A549 (cell line): Measurements from ENCODE around the gene CDK5RAP2. TPM values are rescaled to one million over a fixed set of nuclear protein-coding genes. Genes with fewer than 3 reads are reported as not detected.

ENCODE experiments used
- ATAC-seq, 2 experiments: fragments of 200-7000 bp in 1 of 2; fragments of >200 bp in 1 of 2; cut with Nextera tagmentation in 1 of 2; cut with Tn5 transposase in 1 of 2; 3 replicates each; pipeline versions ENCODE4 v1.8.0 to v1.9.1; 2018 to 2020; ENCODE audit warnings: mild to moderate bottlenecking in 1 of 2, moderate library complexity in 1 of 2
- CTCF ChIA-PET: fragments of 300-600 bp; sonication (Branson Sonifier 250); formaldehyde crosslinking; extraction: SDS; loops from one replicate; lab custom pipeline; 2021; ENCODE audit warnings: antibody characterized with exemption, inconsistent platforms; lab: Yijun Ruan, JAX
- POLR2A ChIA-PET: fragments of 350-600 bp; formaldehyde crosslinking; extraction: SDS; loops from one replicate; lab custom pipeline; 2021; ENCODE audit warnings: antibody characterized with exemption, inconsistent platforms; lab: Yijun Ruan, JAX
- DNase-seq, 2 experiments: peaks; one replicate each; pipeline versions ENCODE4 v3.0.0 to v3.0.0-alpha.2; 2011 to 2016; ENCODE audit warnings: low read depth in 1 of 2, low spot score in 1 of 2
- FAIRE-seq: peaks from 2 replicates; lab custom pipeline; 2011; peaks lifted over from hg19 to GRCh38; lab: Jason Lieb, UNC
- H3K27ac ChIP-seq, 2 experiments: fragments of >200 bp; sonication (Bioruptor Twin); formaldehyde crosslinking; 3 replicates each; pipeline ENCODE4 v1.5.1; 2016 to 2017
- H3K4me1 ChIP-seq: fragments of >200 bp; sonication (Bioruptor Twin); formaldehyde crosslinking; 3 replicates; pipeline ENCODE4 v1.6.1; 2016
- H3K4me2 ChIP-seq: fragments of >200 bp; sonication (Bioruptor Twin); formaldehyde crosslinking; 3 replicates; pipeline ENCODE4 v1.6.1; 2016
- H3K4me3 ChIP-seq: fragments of >200 bp; sonication (Bioruptor Twin); formaldehyde crosslinking; 3 replicates; pipeline ENCODE4 v1.5.1; 2016
- H3K9me3 ChIP-seq: fragments of >200 bp; sonication (Bioruptor Twin); formaldehyde crosslinking; 3 replicates; pipeline ENCODE4 v1.6.1; 2016
- BHLHE40 ChIP-seq: IDR thresholded peaks from 2 replicates; pipeline ENCODE4 v1.6.1; 2012; ENCODE audit warnings: low read depth, low read length, inconsistent platforms
- CEBPB ChIP-seq, 2 experiments: fragments of >200 bp in 1 of 2; sonication (Bioruptor Twin) in 1 of 2; formaldehyde crosslinking in 1 of 2; IDR thresholded peaks; 2 replicates each; pipeline ENCODE4 v1.6.1; 2012 to 2016
- CHD4 ChIP-seq: fragments of 200-600 bp; sonication (generic); IDR thresholded peaks from 2 replicates; pipeline ENCODE4 v1.6.1; 2016; ENCODE audit warnings: antibody characterized with exemption, mild to moderate bottlenecking, borderline replicate concordance
- EHMT2 ChIP-seq: fragments of 200-600 bp; sonication (generic); IDR thresholded peaks from 2 replicates; pipeline ENCODE4 v1.6.1; 2016; ENCODE audit warnings: antibody characterized with exemption, low read depth, mild to moderate bottlenecking, moderate library complexity
- FOSL2 ChIP-seq, 2 experiments: fragments of 450-650 bp in 1 of 2; fragments of >200 bp in 1 of 2; sonication (Bioruptor Twin) in 1 of 2; formaldehyde crosslinking; IDR thresholded peaks; 2 replicates each; pipeline versions ENCODE4 v1.5.0 to v1.6.1; 2016 to 2020; ENCODE audit warnings: mild to moderate bottlenecking in 1 of 2, moderate library complexity in 1 of 2
- GATA3 ChIP-seq: IDR thresholded peaks from 2 replicates; pipeline ENCODE4 v1.6.1; 2012; ENCODE audit warnings: borderline replicate concordance
- HEYL ChIP-seq: fragments of 250-450 bp; sonication (Bioruptor Pico); IDR thresholded peaks from 2 replicates; pipeline ENCODE4 v1.8.0; 2021; ENCODE audit warnings: mild to moderate bottlenecking, moderate library complexity
- JUNB ChIP-seq: fragments of >200 bp; sonication (Bioruptor Twin); formaldehyde crosslinking; IDR thresholded peaks from 2 replicates; pipeline ENCODE4 v1.6.1; 2016
- MYC ChIP-seq: IDR thresholded peaks from 2 replicates; pipeline ENCODE4 v1.6.1; 2012; ENCODE audit warnings: mild to moderate bottlenecking, inconsistent platforms, low read length, improper control_type of control experiment, borderline replicate concordance
- NFE2L2 ChIP-seq: fragments of 150-350 bp; conservative IDR thresholded peaks from 2 replicates; pipeline ENCODE4 v1.6.1; 2014; ENCODE audit warnings: low read length
- PHF8 ChIP-seq: fragments of 200-600 bp; sonication (generic); IDR thresholded peaks from 2 replicates; pipeline ENCODE4 v1.6.1; 2016; ENCODE audit warnings: low read depth, mild to moderate bottlenecking, antibody characterized with exemption, moderate library complexity, borderline replicate concordance
- POLR2A ChIP-seq: IDR thresholded peaks from 2 replicates; pipeline ENCODE4 v1.6.1; 2012; ENCODE audit warnings: mild to moderate bottlenecking, low read length
- POLR2AphosphoS2 ChIP-seq: conservative IDR thresholded peaks from 2 replicates; pipeline ENCODE4 v1.6.1; 2012; ENCODE audit warnings: low read length, improper control_type of control experiment, inconsistent platforms
- RAD21 ChIP-seq, 2 experiments: fragments of >200 bp in 1 of 2; sonication (Bioruptor Twin) in 1 of 2; formaldehyde crosslinking in 1 of 2; IDR thresholded peaks in 1 of 2; conservative IDR thresholded peaks in 1 of 2; 2 replicates in 1 of 2; 3 replicates in 1 of 2; pipeline ENCODE4 v1.6.1; 2012 to 2018; ENCODE audit warnings: inconsistent platforms in 1 of 2
- RCOR1 ChIP-seq: fragments of 150-350 bp; IDR thresholded peaks from 2 replicates; pipeline ENCODE4 v1.6.1; 2014; ENCODE audit warnings: antibody characterized with exemption, low read length, low read depth
- SREBF2 ChIP-seq: fragments of 450-650 bp; IDR thresholded peaks from 2 replicates; pipeline ENCODE4 v1.6.1; 2014; ENCODE audit warnings: mild to moderate bottlenecking, moderate library complexity
- TFCP2L1 ChIP-seq: fragments of 250-450 bp; sonication (Bioruptor Pico); IDR thresholded peaks from 2 replicates; pipeline ENCODE4 v1.5.0; 2021; ENCODE audit warnings: mild to moderate bottlenecking
- ZC3H11A ChIP-seq: fragments of 450-650 bp; IDR thresholded peaks from 2 replicates; pipeline ENCODE4 v1.6.1; 2014; ENCODE audit warnings: antibody characterized with exemption, mild to moderate bottlenecking
- ZFP36 ChIP-seq: fragments of 450-650 bp; IDR thresholded peaks from 2 replicates; pipeline ENCODE4 v1.6.1; 2014; ENCODE audit warnings: borderline replicate concordance; ENCODE audit not compliant: partially characterized antibody
- WGBS: methylation state at CpG from one replicate; pipeline ENCODE4 v1.1.6; 2017; ENCODE audit errors: missing lambda C conversion rate; 5-methylcytosine and 5-hydroxymethylcytosine counted together
- polyA plus RNA-seq, 4 experiments: library from polyadenylated mRNA; depleted of rRNA in 3 of 4; stranded (reverse); fragments of >200 nt; fragmentation: RNase III in 1 of 4; extraction: RNeasy Plus Mini Kit Qiagen cat#74134 plus additional on column Dnase treatment in 1 of 4; gene quantifications; 2 replicates in 3 of 4; 3 replicates in 1 of 4; pipeline ENCODE4 v1.2.3, GENCODE V29; 2011 to 2017
- TF ChIP-seq, protein P1 (sequence below): fragments of 200-600 bp; sonication (generic); IDR thresholded peaks from 2 replicates; pipeline ENCODE4 v1.6.1; 2016; ENCODE audit warnings: antibody characterized with exemption, mild to moderate bottlenecking, moderate library complexity
- TF ChIP-seq, protein P2 (sequence below): IDR thresholded peaks from 2 replicates; pipeline ENCODE4 v1.6.1; 2012; ENCODE audit warnings: low read depth, borderline replicate concordance
- TF ChIP-seq, protein P3 (sequence below): fragments of >200 bp; sonication (Bioruptor Twin); formaldehyde crosslinking; IDR thresholded peaks from 3 replicates; pipeline ENCODE4 v1.6.1; 2016

The CDK5RAP2 gene
- polyA plus RNA-seq, 2 of the 4 experiments (the other 2 are of a cell fraction) = 29.1 to 44.6 TPM

DNA sequence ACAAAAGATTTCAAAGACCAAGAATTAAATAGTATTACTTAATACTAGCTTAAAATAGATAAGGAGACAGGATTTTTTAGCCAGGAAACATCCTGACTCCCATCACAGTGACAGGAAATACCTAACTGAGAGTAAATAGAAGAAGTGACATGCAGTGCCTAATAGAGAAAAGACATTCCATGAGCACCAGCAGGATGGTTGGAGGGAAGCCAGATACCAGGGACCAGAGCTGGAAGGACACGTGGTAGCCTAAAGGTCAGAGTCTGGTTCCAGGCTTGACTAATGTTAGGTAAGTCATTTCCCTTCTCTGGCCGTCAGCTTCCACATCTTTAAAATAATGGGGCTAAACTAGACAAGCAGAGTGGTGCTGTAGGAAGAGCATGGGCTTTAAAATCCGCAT is 41.6 kb downstream of the CDK5RAP2 start (continued):
- TF ChIP-seq, protein P1, sequence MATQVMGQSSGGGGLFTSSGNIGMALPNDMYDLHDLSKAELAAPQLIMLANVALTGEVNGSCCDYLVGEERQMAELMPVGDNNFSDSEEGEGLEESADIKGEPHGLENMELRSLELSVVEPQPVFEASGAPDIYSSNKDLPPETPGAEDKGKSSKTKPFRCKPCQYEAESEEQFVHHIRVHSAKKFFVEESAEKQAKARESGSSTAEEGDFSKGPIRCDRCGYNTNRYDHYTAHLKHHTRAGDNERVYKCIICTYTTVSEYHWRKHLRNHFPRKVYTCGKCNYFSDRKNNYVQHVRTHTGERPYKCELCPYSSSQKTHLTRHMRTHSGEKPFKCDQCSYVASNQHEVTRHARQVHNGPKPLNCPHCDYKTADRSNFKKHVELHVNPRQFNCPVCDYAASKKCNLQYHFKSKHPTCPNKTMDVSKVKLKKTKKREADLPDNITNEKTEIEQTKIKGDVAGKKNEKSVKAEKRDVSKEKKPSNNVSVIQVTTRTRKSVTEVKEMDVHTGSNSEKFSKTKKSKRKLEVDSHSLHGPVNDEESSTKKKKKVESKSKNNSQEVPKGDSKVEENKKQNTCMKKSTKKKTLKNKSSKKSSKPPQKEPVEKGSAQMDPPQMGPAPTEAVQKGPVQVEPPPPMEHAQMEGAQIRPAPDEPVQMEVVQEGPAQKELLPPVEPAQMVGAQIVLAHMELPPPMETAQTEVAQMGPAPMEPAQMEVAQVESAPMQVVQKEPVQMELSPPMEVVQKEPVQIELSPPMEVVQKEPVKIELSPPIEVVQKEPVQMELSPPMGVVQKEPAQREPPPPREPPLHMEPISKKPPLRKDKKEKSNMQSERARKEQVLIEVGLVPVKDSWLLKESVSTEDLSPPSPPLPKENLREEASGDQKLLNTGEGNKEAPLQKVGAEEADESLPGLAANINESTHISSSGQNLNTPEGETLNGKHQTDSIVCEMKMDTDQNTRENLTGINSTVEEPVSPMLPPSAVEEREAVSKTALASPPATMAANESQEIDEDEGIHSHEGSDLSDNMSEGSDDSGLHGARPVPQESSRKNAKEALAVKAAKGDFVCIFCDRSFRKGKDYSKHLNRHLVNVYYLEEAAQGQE = no peak
- TF ChIP-seq NFE2L2 (no peak), POLR2AphosphoS2 (no peak)

DNA sequence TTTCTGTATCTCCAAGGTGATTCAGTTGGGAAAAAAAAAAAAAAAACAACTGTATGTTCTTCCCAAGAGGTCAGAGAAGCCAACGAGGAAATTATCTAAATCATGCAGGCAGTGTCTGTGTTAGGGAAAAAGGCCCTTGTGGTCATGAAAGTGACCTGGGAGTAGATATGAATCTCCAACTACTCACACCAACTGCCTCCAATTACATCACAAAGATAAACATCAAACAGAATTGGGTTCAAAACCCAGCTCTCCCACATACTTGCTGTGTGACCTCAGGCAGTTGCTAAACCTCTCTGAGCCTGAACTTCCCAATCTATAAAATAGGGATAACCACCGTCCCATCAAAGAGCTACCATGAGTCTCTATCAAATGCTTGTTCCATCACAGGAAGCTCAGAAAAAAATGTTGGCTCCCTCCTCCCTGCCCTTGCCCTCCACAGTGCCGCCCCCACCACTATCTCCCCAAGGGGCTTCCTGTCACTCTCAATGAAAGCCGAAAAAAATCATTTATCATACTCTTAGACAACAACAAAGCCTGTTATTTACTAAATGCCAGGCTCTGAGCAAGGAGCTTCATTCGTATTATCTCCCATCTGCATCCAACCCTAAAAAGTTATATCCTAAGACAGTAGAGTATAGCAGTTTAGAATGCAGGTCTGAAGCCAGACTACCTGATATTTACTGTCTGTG is 42.9 kb downstream of the CDK5RAP2 start:
- Histone ChIP-seq H3K4me2 (no peak overlapping the region), H3K4me1 (peaks cover 32% of the 10 kb centered on the region), H3K27ac (no peak overlapping the region), H3K9me3 (no peaks in the 10 kb centered on the region), H3K4me3 (no peak overlapping the region)
- ChIA-PET CTCF (interaction anchor here (1.5 to 2.7 kb wide), 2 partner anchors 10 to 21 kb away, joined by 4 to 8 read pairs; no protein-coding TSS in a partner anchor), POLR2A (no interaction called here)
- DNase-seq (no peak), FAIRE-seq (no peak), ATAC-seq (no peak)
- WGBS = 96% methylated on average over 5 of the region's 5 CpGs
- TF ChIP-seq NFE2L2 (no peak), PHF8 (no peak), ZFP36 (peak; percentile 74), JUNB (no peak), POLR2AphosphoS2 (no peak), TFCP2L1 (CRISPR knock-in tag) (no peak)
- TF ChIP-seq, all 56 proteins: peak for 1

DNA sequence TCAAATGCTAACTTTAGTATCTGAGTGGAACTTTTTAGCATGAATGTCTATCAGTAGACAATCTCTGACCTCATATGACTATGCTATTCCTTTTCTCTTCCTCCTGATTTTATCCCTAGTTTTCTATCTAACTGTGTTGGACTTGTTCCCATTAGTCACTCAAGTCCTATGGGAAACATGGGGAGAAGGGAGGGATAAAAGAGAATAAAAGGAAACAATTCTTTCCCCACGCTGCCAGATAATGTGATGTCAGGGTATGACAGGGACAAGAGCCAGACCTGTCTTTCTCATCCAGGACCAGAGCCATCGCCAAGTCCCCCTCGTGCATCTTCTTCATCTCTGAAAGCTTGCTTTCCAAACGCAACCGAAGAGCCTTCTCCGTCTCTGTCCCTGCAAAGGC is 43.9 kb downstream of the CDK5RAP2 start:
- ChIA-PET CTCF (interaction anchor here (1.1 to 1.3 kb wide), 2 partner anchors 59 to 104 kb away, joined by 3 read pairs; no protein-coding TSS in a partner anchor), POLR2A (no interaction called here)
- no peaks in the 10 kb centered on the region for H3K9me3 ChIP-seq
- FAIRE-seq = no peak
- ATAC-seq = no peak
- no peak for DNase-seq
- no peak overlapping the region for H3K27ac ChIP-seq
- no peak overlapping the region for H3K4me2 ChIP-seq
- TF ChIP-seq, protein P2, sequence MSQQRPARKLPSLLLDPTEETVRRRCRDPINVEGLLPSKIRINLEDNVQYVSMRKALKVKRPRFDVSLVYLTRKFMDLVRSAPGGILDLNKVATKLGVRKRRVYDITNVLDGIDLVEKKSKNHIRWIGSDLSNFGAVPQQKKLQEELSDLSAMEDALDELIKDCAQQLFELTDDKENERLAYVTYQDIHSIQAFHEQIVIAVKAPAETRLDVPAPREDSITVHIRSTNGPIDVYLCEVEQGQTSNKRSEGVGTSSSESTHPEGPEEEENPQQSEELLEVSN = no peak
- no peak for TF ChIP-seq RAD21 (conservative IDR thresholded peaks at IDR 0.05 in 1 of 2, IDR thresholded peaks at IDR 0.05 in 1 of 2)
- TF ChIP-seq RCOR1 = no peak
- no peak for TF ChIP-seq FOSL2 (IDR thresholded peaks at IDR 0.05)
- no peak for TF ChIP-seq FOSL2 (CRISPR knock-in tag; IDR thresholded peaks at IDR 0.05)
- TF ChIP-seq BHLHE40 = no peak
- TF ChIP-seq POLR2A = no peak
- TF ChIP-seq GATA3 = no peak
- TF ChIP-seq ZC3H11A = no peak
- no peak for TF ChIP-seq MYC
- TF ChIP-seq, protein P3, sequence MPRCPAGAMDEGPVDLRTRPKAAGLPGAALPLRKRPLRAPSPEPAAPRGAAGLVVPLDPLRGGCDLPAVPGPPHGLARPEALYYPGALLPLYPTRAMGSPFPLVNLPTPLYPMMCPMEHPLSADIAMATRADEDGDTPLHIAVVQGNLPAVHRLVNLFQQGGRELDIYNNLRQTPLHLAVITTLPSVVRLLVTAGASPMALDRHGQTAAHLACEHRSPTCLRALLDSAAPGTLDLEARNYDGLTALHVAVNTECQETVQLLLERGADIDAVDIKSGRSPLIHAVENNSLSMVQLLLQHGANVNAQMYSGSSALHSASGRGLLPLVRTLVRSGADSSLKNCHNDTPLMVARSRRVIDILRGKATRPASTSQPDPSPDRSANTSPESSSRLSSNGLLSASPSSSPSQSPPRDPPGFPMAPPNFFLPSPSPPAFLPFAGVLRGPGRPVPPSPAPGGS = no peak
- TF ChIP-seq POLR2AphosphoS2 = no peak
- TF ChIP-seq SREBF2 = no peak
- TF ChIP-seq EHMT2 = no peak
- TF ChIP-seq CHD4 = no peak
- no peak for TF ChIP-seq CEBPB (IDR thresholded peaks at IDR 0.05)
- no peak for TF ChIP-seq HEYL (CRISPR knock-in tag)
- H3K4me3 ChIP-seq = no peak overlapping the region
- H3K4me1 ChIP-seq = peaks cover 38% of the 10 kb centered on the region
- WGBS = 93% methylated on average over 6 of the region's 6 CpGs
